PC-9 (cell line): ENCODE measurements around the gene TBC1D5. TPM values are rescaled to one million over a fixed set of nuclear protein-coding genes. Genes with fewer than 3 reads are reported as not detected.

Source experiments
- BruUV-seq: library from RNA; stranded (reverse); fragments of 400-500 nt; replicated peaks from 2 replicates; lab custom pipeline; 2021; lab: Mats Ljungman, UMichigan
- CTCF ChIA-PET: fragments of 300-600 bp; sonication (Branson Sonifier 250); formaldehyde crosslinking; loops from one replicate; lab custom pipeline; 2022; ENCODE audit warnings: antibody characterized with exemption; lab: Charles Lee
- POLR2A ChIA-PET: fragments of 300-600 bp; sonication (Branson Sonifier 250); formaldehyde crosslinking; loops from one replicate; lab custom pipeline; 2022; ENCODE audit warnings: antibody characterized with exemption; ENCODE audit not compliant: unreplicated experiment; lab: Charles Lee
- DNase-seq, 2 experiments: peaks; one replicate each; pipeline versions ENCODE4 v3.0.0 to v3.0.0-alpha.2; 2015 to 2022; ENCODE audit warnings: mixed read lengths in 1 of 2
- H2AFZ ChIP-seq: fragments of 200-600 bp; sonication (generic); 2 replicates; pipeline ENCODE4 v1.8.1; 2017; ENCODE audit warnings: antibody characterized with exemption
- H3F3A ChIP-seq: fragments of 200-600 bp; sonication (generic); 2 replicates; pipeline ENCODE4 v1.8.1; 2017; ENCODE audit warnings: antibody characterized with exemption, mild to moderate bottlenecking, low read depth; ENCODE audit not compliant: insufficient read depth
- H3K27ac ChIP-seq: fragments of 200-600 bp; sonication (generic); 2 replicates; pipeline ENCODE4 v1.6.1; 2016; ENCODE audit warnings: mixed run types
- H3K27me3 ChIP-seq: fragments of 200-600 bp; sonication (generic); 2 replicates; pipeline ENCODE4 v1.6.1; 2016; ENCODE audit warnings: low read depth, mixed run types; ENCODE audit not compliant: insufficient read depth
- H3K36me3 ChIP-seq: fragments of 200-600 bp; sonication (generic); 2 replicates; pipeline ENCODE4 v1.6.1; 2016; ENCODE audit warnings: low read depth, mixed run types
- H3K4me1 ChIP-seq: fragments of 200-600 bp; sonication (generic); replicated peaks from 2 replicates; pipeline ENCODE4 v1.6.1; 2016; ENCODE audit warnings: mixed run types; ENCODE audit not compliant: insufficient read depth
- H3K4me2 ChIP-seq: fragments of 200-600 bp; sonication (generic); 2 replicates; pipeline ENCODE4 v1.6.1; 2017; ENCODE audit warnings: mixed run types
- H3K4me3 ChIP-seq: fragments of 200-600 bp; sonication (generic); 2 replicates; pipeline ENCODE4 v1.6.1; 2016; ENCODE audit warnings: mixed run types
- H3K79me2 ChIP-seq: fragments of 200-600 bp; sonication (generic); 2 replicates; pipeline ENCODE4 v1.6.1; 2017; ENCODE audit warnings: low read depth, mixed run types
- H3K9me2 ChIP-seq: fragments of 200-600 bp; sonication (generic); 2 replicates; pipeline ENCODE4 v1.8.1; 2017; ENCODE audit warnings: mild to moderate bottlenecking; ENCODE audit not compliant: insufficient read depth
- H3K9me3 ChIP-seq: fragments of 200-600 bp; sonication (generic); 2 replicates; pipeline ENCODE4 v1.8.1; 2016; ENCODE audit warnings: low read depth; ENCODE audit not compliant: insufficient read depth
- H4K20me1 ChIP-seq: fragments of 200-600 bp; sonication (generic); 2 replicates; pipeline ENCODE4 v1.8.1; 2017; ENCODE audit not compliant: insufficient read depth
- CTCF ChIP-seq: fragments of 200-600 bp; sonication (generic); conservative IDR thresholded peaks from 2 replicates; pipeline ENCODE4 v1.6.1; 2017; ENCODE audit warnings: mixed run types, antibody characterized with exemption, mild to moderate bottlenecking, moderate library complexity
- EZH2 ChIP-seq: fragments of 200-600 bp; sonication (generic); IDR thresholded peaks from 2 replicates; pipeline ENCODE4 v1.8.0; 2017; ENCODE audit warnings: antibody characterized with exemption, low read depth
- intact Hi-C: fragments of 100-400 bp; cut with micrococcal nuclease; formaldehyde crosslinking; loops from one replicate; pipeline ENCODE4 v1.10.0; 2022; ENCODE audit not compliant: unreplicated experiment
- total RNA-seq: library from RNA; stranded (reverse); gene quantifications from 2 replicates; pipeline ENCODE4 v1.2.3, GENCODE V29; 2021

Gene TBC1D5
- total RNA-seq, 1 experiment from 2014 or later, result 54.0 TPM

DNA sequence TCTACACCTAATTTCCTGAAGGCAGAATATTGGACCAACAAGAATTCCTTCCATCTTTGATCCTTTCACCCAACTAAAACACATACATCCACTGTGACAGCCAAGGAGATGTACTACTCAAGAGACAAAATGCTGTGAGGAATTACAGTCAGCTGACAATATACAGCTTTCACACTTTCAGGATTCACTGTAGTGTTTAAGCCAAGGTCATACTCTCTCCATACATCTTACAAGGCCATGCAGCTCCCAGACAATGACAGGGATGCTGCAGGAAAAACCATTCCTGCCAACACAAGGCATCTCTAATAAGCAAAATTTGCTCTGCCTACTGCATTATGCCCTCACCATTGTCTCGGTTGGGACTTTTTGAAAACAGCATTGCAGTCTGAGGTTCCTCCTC is 170.7 kb downstream of the TBC1D5 start:
- no peak overlapping the region for H3K27ac ChIP-seq
- no TSS peak for BruUV-seq
- no peaks in the 10 kb centered on the region for H3K4me1 ChIP-seq
- CTCF ChIA-PET, result no interaction called here
- no peak for DNase-seq
- no peaks in the 10 kb centered on the region for H3K79me2 ChIP-seq
- 0 out of 2 replicates have a peak, but pooled peaks cover 3% of the 10 kb centered on the region for H4K20me1 ChIP-seq
- no peak overlapping the region for H3K4me3 ChIP-seq
- H3K9me2 ChIP-seq, result 0 out of 2 replicates have a peak, but pooled peaks cover 5% of the 10 kb centered on the region
- no peaks in the 10 kb centered on the region for H3F3A ChIP-seq
- TF ChIP-seq CTCF, result no peak
- TF ChIP-seq EZH2, result no peak
- no peaks in the 10 kb centered on the region for H3K9me3 ChIP-seq
- no peaks in the 10 kb centered on the region for H3K36me3 ChIP-seq
- no peaks in the 10 kb centered on the region for H3K27me3 ChIP-seq
- no peak overlapping the region for H2AFZ ChIP-seq
- POLR2A ChIA-PET, result no interaction called here
- intact Hi-C loops, result no loop called here
- no peak overlapping the region for H3K4me2 ChIP-seq

- no peak for TF ChIP-seq EZH2
- no peak for TF ChIP-seq CTCF
- intact Hi-C loops, result no loop called here
- no peak overlapping the region for H2AFZ ChIP-seq
- no TSS peak for BruUV-seq
- no peak overlapping the region for H3K27ac ChIP-seq
- POLR2A ChIA-PET, result no interaction called here
- no peak for DNase-seq
- H3K4me1 ChIP-seq, result no peaks in the 10 kb centered on the region
- H3F3A ChIP-seq, result no peaks in the 10 kb centered on the region; the same call in none of the 2 replicates
- H3K27me3 ChIP-seq, result no peaks in the 10 kb centered on the region
- H3K9me3 ChIP-seq, result no peaks in the 10 kb centered on the region
- CTCF ChIA-PET, result no interaction called here
- no peaks in the 10 kb centered on the region for H3K36me3 ChIP-seq
- no peaks in the 10 kb centered on the region for H4K20me1 ChIP-seq
- H3K9me2 ChIP-seq, result 0 out of 2 replicates have a peak, but pooled peaks cover 2% of the 10 kb centered on the region
- no peak overlapping the region for H3K4me2 ChIP-seq
- no peak overlapping the region for H3K4me3 ChIP-seq
- H3K79me2 ChIP-seq, result no peaks in the 10 kb centered on the region
Observed at GRCh38 chr3:17562845-17563244, 179.6 kb downstream of the TBC1D5 start.

GRCh38 chr3:17558565-17558964 is 183.9 kb downstream of the TBC1D5 start:
- no TSS peak for BruUV-seq
- ChIA-PET POLR2A (no interaction called here), CTCF (no interaction called here)
- TF ChIP-seq CTCF (no peak), EZH2 (no peak)
- no peaks in the 10 kb centered on the region for H3K4me1 ChIP-seq
- H4K20me1 ChIP-seq, result no peaks in the 10 kb centered on the region
- no peak overlapping the region for H3K27ac ChIP-seq
- DNase-seq, result no peak
- H3K79me2 ChIP-seq, result no peaks in the 10 kb centered on the region
- H2AFZ ChIP-seq, result no peak overlapping the region
- no peak overlapping the region for H3K4me3 ChIP-seq
- H3K36me3 ChIP-seq, result no peaks in the 10 kb centered on the region
- H3K4me2 ChIP-seq, result no peak overlapping the region
- H3K9me3 ChIP-seq, result no peaks in the 10 kb centered on the region
- 0 out of 2 replicates have a peak, but pooled peaks cover 4% of the 10 kb centered on the region for H3K9me2 ChIP-seq
- intact Hi-C loops, result no loop called here
- H3K27me3 ChIP-seq, result no peaks in the 10 kb centered on the region
- no peaks in the 10 kb centered on the region; the same call in none of the 2 replicates for H3F3A ChIP-seq
